Measurements from ENCODE around the gene PRUNE2.
"Not testable (repeated sequence)": the region's sequence is repeated elsewhere in the genome, so short reads cannot be mapped to it uniquely, and the experiment has no call there.

The PRUNE2 gene

DNA sequence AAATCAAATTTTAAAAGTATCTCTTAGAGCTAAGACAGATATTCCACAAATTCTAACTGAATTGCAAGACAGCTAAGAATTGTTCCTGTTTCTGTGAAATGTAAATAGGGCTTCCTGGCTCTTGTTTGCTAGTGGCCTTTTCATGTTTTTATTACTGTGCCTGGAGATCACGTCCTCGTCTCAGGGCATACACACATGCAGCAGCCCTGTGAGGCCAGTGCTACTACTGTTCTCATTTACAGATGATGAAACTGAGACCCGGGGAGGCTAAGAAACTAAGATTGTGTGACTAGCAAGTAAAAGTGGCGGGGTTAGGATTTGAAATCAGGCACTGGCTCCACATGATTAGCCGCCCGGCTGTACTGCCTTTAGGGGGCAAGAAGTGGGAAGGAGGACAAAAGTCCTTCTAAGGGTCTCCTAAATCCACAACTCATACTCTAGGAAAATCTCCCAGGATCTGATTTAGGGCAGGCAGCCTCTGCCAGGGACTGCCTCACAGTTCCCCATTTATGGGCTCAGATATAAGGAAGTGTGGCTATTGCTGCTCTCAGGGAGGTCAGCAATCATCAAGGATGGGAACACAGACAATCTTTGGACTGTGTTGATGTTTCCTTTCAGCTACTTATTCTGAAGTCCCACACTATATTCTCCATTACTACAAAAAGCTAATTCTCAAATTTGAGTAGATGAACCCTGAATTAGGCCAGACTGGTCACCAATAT, 7.9 kb downstream of the PRUNE2 start:
- no peak for DNase-seq

DNA sequence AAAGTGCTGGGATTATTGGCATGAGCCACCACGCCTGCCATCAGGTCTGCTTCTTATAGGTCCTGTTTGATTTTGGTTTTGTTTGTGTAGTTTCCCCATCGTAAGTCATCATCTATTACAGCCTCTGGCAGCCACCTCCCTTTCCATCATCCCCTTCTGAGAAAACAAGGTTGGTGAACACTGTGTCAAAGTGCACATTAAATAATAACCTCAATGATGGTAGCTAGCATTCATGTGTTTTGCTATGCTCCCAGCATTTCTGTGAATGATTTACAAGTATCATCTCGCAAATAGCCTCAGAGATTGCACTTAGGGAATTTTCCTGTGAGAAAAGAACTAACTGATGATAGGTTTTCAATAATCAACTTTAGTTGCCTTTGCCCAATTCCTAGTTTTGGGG, 9.9 kb downstream of the PRUNE2 start:
- no peak for DNase-seq

DNA sequence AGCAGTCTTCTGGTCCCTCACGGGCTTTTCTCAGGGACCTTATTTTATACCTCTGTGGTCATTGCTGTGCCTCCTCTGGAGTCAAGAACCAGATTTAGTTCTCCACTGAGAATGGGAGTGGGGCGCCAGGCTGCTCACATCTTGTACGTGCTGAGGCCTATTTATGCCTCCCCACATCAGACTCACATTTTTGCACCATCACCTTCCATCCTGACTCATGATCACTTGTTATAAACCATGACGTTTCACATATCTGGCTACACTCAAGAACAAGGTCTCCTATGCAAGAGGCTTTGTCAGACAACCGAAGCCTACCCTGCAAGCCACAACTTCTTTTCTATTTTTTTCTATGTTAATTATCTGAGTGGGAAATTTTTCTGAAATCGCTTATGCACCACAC, 10.7 kb downstream of the PRUNE2 start:
- no peak for DNase-seq

DNA sequence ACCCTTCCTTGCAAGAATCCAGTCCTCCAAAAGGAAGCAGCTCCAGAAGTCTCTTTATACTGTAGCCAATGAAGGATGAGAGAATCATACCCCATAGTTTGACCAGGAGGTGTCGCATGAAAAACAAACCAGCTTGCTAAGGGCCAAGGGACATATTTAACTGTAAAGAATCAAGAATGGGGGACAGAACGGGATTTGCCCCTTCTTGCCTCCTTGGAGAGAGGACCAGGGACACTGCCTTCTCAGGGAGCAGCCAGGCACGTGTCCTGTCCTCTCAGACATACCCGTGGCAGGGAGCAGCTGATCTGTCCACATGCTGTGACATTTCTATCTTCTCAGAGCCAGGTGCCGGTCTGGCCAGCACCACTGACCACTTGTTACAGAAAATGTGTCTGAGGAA, 11.7 kb downstream of the PRUNE2 start:
- DNase-seq, result no peak

DNA sequence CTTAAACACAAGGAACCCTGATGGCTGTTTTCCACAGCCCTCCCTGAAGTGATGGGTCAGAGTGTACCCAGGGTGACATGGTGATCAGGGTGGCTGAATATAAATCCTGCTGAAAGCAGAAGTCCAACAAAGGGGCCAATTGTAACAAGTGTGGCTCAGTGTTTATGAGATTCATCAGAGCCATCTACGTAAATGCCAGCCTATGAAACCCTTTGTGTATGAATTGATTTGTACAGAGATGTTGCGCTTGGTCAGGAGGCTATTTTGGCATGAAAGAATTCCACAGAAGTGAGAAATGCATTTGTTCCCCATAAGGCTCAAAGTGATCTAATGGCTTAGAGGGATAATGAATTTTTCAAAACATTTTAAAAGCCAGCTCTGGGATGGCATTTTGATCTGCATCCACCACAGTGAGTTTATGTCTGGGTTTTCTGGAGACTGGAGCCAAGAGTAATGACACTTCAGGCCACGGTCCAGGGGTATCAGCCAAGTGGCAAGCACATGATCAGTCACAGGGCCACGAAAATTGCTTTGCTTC, 12.4 kb downstream of the PRUNE2 start:
- no peak for DNase-seq

DNA sequence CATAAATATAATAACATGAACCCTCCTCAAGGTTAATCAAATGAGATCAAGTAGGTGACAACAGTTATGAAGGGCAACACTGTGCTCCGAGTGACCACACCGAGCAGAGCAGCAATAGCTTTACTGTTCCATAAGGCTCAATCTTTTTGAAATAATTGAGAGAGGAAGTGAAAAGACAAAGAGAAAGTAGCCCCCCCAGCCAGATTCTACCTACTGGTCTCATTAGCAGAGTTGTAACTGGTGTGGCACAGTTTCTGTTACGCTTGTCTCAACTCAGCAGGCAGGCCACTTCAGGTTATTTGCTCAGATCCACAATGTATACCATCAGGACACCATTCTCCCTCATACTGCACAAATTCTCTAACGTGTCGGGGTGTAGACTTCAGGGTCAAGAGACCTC, 14.0 kb downstream of the PRUNE2 start:
- no peak for DNase-seq

DNA sequence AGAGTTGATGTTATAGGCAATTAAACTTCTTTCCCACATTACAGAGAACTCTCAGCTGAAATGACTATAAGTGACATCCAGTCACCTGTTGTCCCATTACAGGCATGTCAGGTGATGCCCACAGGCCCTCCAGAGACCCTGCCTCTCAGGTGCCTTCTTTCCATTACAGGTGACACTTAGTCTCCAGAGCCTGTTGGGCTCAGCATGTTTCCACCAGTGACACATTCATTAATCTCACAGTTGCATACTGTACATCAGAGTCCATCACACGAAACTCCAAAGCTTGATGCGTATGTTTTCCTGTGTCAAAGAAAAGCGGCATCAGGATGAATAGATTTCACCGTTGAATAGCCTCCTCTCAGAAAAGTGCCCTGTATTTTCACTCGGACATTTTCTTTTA, 14.6 kb downstream of the PRUNE2 start:
- no peak for DNase-seq

DNA sequence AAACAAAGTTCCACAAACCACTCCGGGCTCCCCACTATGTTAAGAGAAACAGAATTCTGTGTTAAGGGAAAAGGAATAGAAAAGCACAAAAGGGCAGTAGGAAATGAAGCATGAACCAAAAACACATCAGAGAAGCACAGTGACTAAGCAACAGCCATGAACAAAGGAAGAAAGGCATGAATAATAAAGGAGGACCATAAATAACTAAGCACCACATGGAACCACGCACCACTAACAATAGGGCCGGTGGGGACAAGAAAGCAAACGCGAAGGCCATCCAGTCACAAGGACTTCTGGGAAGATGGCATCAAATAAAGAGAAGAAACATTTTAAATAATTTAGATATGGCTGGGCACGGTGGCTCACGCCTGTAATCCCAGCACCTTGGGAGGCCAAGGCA, 18.0 kb downstream of the PRUNE2 start:
- DNase-seq, result no peak

DNA sequence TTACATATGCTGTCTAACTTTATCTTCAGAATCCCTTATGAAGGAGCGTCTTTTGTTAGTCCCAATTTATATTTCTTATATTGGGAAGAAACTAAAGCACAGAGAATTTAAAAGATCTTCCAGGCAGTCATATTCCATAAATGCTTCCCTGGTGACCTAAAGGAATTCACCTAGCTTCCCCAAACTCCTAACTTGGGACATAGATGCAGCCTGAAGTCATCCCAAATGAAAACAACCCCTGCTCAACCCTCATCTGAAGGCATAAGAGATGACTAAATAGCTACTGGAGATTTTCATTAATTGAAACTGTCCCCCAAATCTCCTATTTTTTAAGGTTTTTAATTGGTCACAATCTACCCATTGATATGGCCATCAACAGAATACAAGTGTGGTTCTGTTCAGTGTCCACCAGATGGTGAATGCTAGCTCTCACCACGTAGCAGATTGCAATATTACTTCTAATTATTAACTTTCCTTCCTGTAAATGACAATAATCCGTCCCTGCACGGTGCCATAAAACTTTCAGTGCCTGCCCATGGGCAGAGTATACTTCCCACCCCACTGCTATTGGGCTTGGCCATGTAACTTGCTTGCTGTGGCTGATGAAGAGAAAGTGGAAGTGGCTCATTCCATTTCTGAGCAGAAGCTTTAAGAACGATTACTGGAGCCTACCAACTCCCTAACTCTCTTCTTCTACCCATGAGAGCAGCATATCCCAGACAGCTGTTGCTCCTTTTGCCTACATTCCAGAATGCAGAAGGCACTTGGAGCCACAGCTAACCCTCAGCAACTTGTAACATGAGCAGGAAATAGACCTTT, 18.7 kb downstream of the PRUNE2 start:
- no peak for DNase-seq

DNA sequence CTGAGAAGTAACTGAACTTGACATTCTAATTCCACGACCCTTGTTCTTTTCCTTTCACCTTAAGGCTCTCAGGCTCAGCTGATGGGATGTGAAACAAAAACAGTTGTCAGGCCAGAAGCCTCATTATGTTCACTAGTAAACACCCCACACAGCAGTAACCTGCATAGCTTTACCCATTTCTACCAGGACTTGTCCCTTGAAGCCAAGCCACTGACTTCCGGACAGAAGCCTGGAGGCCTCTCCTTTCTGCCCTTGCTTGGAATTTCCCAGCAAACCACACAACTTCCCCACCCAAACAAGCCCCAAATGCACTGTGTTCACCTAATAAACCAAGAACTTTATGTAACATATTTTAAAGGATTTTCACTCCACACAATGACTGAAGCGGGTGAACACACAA, 19.6 kb downstream of the PRUNE2 start:
- DNase-seq, result no peak

DNA sequence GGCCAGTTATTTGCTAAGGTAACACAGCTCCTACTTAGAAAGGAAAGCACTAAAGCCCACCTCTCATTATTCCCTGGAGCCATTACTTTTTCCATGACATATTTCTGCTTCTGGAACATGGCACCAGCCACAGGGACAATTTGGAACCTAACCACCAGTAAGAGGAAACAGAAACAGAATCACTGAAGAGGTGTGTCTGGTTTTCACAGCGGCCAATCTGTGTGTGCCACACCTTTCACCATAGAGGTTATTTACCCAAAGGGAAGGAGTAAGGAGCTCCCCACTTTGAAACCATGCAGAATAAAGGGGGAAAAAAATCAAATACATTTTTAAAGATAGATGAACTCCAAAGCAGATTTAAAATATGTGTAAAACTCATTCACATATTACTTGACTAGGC, 21.1 kb downstream of the PRUNE2 start:
- DNase-seq, result no peak

DNA sequence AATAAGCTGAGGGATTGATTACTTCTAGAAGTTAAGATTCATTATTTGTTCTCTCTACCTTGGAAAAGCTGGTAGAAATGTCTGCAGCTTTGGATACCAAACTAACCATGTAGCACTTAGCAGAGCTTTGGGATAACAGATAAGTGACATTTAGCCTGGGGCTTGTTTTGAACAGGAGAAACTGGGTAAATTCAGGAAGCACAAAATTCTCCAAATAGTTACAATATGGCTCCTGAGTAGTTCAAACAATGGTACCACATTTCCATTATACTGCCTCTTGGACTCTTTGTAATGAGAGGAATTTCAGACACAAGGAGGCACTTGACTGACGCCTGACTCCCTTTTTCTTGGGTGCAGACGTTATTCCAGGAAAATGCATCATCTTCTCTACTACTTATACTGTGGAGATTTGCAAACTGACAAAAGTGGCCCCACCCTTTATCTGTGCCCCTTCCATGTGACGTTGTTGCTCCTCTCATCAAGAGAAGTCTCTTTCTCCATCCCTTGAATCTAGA, 22.5 kb downstream of the PRUNE2 start:
- no peak for DNase-seq

DNA sequence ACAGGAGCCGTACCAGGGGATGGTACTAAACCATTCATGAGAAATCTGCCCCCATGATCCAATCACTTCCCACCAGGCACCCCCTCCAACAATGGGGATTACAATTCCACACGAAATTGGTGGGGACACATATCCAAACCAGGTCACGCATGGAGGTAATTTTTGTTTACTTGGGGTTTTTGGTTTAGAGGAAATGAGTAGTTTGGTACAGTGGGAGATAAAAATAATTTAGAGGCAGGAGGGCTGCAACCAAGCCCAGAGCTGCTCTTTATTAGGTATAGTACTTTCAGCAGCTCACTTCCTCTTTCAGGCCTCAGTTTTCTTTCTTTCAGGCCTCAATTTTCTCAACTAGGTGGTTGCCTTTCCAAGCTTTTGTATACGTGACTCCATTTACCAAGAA, 23.2 kb downstream of the PRUNE2 start:
- no peak for DNase-seq

DNA sequence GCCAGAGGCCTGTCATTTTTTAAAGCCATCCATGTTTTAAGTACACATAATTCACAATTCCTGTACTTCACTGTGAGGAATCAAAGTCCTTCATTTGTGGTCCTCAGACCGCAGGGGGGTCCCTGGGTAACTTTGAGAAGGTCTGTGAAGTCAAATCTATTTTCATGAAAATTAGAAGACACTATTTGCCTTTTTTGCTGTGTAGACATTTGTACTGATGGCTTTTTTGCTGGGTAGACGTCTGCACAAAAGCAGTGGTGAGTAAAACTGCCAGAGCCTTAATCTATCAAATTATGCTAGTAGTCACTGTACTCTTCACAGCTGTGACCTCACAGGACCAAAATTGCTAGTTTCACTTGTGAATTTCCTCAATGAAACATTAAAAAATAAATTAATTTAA, 25.7 kb downstream of the PRUNE2 start:
- no peak for DNase-seq

DNA sequence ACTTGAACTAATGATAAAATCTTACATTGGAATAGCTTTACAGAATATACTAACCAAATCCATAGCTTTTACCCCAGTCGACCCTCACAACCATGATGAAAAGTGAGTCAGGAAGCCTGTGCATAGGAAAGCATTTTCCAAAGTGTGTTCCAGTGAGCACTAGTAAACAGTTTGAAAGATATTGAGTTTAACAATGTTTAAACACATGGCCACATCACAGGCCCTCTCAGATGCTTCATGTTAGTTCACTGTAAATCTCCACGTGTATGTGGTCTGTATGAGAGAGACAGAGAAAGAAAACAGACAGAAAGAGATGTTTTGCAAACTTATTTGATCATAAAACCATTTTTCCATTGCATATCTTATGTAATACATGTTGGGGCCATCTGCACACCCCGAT, 27.0 kb downstream of the PRUNE2 start:
- no peak for DNase-seq

DNA sequence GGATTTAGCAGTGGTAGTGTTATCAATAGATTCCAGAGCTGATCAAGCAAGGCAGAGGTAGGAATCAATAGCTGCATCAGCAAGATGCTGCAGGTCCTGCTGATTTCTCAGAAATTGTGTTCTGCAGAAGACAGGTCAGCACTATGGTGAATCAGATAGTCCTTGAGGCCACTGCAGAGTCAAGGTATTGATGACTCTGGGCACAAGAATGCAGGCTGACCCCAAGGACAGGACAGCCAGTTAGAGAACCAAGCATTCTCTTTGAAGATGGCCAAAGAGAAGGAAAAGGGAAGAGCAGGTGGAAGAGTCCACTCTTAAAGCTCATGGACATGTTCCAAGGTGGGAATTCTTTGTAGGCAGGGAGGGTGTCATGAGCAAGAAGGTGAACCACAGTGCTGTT, 28.0 kb downstream of the PRUNE2 start:
- DNase-seq, result no peak

DNA sequence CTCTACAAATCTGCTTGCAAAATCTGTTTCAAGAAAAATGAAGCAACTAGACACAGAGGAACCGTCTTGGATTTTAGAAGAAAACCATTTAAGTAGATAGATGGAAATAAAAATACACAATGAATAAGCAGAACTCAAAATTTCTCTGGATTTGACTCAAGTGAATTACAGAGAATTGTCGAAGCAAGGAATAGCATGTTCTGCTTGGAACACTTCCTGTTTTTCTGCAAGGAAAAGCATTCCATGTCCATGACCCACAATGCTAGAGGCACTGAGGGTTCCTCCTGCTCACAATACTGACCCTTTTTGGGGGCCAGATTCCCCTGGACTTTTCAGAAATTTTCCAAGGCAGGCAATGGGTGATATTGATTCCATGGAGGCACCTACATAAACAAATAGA, 29.8 kb downstream of the PRUNE2 start:
- no peak for DNase-seq

DNA sequence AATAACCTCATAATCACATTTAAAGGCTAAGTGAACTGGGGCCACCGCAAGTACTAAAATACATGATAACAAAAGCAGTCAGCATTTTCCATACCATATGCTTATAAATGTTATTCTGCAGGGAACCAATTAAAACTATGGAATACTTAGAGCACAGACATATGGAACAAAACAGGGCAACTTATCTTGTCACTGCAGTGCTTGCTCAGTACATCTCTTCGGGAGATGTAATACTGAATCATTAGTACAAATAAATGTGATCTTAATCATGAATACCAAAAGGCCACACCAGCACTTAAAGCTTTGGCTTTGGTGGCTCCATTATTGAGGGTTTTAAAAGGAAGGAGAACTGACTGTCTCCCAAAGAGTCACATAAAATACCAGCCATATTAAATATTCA, 32.1 kb downstream of the PRUNE2 start:
- no peak for DNase-seq

DNA sequence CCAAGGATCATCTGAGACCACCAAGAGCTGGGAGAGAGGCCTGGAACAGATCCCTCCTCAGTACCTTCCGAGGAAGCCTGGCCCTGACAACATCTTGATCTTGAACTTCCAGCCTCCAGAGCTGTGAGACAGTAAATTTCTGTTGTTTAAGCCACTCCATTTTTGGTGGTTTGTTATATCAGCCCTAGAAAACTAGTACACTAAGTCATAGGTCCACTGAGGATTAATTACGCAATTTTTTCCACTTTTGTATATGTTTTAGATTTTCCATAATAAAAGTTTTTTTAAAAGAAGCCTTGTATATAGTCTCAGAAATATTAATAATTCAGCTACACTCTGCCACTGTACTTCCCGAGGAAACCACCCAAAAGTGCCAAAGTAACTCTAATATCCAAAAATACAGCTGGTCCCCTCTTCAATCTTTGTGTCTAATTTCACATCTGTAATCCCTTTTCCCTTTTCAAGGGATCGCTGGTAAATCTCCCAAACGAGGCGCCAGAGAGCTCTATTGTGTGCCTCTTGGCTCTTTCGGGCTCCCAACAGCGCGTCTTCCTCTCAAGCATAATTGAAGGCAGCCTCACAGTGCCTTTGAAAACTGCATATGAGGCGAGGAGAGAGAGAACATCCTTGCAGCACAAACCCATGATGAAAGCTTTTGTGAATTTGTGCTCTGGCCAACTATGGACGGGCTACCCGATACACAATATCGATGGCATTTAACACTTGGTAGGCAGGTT, 32.7 kb downstream of the PRUNE2 start:
- no peak for DNase-seq

DNA sequence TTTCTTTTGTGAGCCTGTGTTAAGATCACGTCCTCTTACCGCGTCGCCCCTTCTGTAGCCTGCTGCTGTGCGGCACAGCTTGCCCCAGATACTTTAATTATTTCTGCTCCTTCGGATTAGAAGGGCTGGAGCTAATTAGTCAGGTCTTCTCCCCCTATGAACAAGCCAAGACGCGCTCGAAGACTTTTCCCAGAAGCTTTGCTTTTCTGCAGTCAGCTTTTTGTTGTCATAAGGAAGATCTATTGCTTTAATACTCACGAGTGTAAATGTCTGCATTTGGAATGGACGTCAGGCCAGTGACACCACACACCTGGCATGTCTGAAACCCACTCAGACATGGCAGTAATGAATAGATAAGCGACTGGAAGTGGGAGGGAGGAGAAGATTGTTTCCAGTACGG, 37.0 kb downstream of the PRUNE2 start:
- no peak for DNase-seq

DNA sequence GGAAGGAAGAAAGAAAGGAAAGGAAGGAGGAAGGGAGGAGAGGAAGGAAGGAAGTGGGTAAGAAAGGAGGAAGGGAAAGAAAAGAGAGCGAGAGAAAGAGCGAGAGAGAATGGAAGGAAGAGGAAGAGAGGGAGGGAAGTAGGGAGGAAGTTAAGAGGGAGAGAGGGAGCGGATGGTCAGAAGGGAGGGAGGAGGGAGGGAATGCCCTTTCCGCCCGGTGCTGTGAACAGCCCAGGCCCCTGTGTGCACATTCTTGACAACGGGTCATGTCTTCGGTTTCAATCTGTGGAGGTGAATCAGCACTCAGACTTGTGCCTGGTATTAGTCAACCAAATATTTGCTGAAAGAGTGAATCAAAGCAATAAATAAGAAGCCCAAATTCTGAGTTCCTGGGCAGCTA, 39.2 kb downstream of the PRUNE2 start:
- no peak for DNase-seq

DNA sequence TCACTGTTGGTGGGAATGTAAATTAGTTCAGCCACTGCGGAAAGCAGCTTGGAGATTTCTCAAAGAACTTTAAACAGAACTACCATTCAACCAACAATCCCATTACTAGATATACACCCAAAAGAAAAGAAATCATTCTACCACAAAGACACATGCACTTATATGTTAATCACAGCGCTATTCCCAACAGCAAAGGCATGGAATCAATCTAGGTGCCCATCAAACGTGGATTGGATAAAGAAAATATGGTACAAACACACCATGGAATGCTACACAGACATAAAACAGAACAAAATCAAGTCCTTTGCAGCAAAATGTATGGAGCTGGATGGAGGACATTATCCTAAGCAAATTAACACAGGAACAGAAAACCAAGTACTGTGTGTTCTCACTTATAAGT, 42.1 kb downstream of the PRUNE2 start:
- no peak for DNase-seq

DNA sequence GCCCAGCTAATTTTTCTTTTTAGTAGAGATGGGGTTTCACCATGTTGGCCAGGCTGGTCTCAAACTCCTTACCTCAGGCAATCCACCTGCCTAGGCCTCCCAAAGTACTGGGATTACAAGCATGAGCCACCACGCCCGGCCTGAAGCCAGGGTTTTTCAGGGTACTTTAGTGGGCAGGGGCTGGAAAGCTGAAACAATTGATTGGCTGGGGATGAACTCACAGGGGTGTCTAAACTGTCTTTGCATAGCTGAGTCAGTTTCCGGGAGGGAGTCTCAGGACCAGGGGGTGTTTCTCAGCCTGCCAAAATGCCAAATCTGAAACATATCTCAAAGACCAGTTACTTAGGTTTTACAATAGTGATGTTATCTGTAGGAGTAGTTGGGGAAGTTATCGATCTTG, 46.1 kb downstream of the PRUNE2 start:
- DNase-seq, result no peak

DNA sequence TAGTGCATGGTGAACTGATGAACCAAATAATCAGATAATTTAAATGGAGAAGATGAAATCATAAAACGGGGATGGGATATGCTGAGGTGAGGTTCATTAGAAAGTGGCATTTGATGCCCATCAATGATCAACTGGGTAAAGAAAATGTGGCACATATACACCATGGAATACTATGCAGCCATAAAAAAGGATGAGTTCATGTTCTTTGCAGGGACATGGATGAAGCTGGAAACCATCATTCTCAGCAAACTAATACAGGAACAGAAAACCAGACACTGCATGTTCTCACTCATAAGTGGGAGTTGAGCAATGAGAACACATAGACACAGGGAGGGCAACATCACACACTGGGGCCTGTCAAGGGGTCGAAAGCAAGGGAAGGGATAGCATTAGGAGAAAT, 47.7 kb downstream of the PRUNE2 start:
- not testable (repeated sequence) for DNase-seq

Measured in SHP77 treated with DMSO at 0.1 percent for 48 hours (cell line).